Germinal center (tissue), 1 donor: ENCODE measurements around the gene NR6A1.

ENCODE experiments used
- DNase-seq: peaks from one replicate; pipeline ENCODE4 v3.0.0; 2012; ENCODE audit warnings: mixed read lengths, low spot score

NR6A1 gene

DNA sequence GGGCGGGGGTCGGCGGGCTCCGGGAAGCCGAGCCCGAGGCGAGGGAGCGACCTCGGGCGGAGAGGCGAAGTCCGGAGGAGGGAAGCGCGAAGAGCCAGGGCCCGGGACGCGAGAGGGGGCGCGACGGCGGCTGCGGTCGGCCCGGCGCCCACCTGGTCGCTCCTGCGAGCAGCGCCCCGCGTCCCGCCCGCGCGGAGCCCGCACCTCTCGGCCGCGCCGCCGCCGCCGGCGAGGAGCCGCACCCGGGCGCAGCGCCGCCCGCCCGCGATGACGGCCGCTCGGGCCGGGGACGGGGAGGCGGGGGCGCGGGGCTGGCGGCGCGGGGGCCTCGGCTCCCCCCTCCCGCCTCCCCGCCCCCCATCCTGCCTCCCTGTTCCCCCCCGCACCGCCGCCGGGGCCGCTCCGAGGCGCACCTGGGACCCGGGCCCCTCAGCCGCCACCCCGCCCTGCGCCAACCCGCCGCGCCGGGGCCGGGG lies 266.5 kb downstream of the NR6A1 start:
- no peak for DNase-seq

DNA sequence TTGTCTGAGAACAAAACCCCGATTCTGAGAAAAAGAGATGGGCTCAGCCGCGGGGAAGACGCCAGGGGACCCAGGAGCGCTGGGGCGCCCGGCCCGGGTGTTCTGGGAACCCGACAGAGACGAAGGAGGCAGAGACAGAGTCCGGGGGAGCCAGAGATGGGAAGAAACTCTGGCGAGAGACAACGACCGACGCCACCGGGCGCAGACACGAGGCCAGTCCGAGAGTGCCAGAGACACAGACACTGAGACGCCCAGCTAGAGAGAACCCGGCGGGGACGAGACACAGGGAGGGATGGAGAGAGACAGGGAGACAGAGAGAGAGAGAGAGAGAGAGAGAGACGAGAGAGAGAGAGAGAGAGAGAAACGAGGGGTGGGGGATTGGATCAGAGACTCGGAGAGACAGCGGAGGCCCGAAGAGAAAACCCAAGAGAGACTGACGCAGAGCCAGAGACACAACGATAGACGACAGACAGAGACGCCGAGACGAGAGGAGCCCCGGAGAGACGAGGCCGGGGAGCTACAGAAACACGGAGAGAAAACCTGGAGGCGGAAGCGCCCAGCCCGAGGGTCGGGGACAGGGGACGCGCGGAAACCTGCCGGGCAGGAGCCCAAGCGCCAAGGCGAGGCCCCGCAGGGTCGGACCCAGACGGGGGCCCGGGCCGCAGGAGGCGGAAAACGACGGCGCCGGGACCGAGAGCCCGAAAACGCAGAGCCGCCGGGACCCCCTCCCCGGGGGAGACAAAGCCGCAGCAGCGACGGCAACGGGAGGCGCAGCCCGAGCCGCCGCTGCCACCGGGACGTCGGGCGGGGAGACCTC lies 267.2 kb downstream of the NR6A1 start:
- DNase-seq: no peak

DNA sequence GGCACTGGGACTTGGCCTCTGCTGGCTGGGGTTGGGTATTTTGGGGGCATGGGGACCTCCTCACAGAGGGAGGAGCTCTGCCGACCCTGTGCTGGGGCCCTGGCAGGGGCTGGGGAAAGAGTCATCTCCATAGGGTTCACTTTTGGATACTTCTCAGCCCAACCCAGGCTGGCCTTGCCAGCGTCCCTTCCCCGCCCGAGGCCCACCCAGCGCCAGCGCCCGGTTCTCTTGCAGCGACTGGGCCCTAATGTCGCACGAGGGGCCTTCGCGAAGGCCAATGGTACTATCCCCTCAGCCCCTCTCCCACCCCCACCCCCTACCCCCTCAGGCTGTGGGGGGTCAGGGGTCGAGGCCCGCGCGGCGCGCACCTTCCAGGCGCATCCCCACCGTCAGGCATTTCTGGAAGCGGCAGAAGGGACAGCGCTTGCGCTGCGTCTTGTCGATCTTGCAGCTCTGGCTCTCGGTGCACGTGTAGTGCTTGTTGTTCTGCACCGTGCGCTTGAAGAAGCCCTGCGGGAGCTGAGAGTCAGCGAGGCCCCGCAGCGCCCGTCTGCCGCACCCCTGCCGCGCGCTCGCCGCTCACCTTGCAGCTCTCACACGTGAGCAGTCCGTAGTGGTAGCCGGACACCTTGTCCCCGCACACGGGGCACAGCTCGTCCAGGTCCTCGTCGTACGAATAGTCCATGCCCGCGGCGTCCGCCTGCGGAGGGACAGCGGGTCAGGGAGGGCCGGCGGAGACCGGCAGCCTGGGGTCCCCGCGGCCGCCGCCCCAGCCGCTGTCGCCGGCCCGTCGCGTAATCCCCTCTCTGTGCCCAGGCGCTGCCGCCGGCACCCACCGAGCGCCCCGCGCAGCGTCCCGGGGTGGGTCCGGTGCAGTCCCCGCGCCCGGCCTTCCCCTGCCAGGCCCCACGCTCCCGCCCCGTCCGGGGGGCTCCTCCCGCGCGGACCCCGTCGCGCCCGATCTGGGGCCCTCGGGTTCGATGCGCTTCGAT lies 268.1 kb downstream of the NR6A1 start:
- no peak for DNase-seq

DNA sequence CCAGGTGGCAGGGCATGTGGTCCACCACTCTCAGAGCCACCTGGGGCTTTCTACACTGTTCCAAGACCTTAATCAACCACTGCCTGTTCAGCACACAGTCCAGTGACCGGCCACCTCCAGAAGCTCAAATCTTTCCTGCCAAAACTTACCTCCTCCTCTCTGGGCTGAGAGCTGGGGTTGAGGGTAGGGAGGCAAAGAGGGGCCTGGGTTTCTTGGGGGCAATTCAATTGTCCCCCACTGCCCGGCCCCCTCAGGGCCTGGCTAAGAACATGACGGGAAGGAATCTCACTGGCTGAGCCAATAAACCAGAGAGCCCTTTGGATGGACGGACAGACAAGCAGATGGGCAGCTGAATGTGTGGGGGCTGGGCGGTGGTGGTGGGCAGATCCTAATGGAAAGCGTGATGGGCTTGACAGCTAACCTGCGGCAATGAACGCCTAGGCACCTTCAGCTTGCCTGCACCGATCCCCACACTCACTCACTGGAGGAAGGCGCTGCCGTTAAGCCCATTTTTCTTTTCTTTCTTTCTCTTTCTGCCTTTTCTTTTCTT lies 269.3 kb downstream of the NR6A1 start:
- DNase-seq: no peak

DNA sequence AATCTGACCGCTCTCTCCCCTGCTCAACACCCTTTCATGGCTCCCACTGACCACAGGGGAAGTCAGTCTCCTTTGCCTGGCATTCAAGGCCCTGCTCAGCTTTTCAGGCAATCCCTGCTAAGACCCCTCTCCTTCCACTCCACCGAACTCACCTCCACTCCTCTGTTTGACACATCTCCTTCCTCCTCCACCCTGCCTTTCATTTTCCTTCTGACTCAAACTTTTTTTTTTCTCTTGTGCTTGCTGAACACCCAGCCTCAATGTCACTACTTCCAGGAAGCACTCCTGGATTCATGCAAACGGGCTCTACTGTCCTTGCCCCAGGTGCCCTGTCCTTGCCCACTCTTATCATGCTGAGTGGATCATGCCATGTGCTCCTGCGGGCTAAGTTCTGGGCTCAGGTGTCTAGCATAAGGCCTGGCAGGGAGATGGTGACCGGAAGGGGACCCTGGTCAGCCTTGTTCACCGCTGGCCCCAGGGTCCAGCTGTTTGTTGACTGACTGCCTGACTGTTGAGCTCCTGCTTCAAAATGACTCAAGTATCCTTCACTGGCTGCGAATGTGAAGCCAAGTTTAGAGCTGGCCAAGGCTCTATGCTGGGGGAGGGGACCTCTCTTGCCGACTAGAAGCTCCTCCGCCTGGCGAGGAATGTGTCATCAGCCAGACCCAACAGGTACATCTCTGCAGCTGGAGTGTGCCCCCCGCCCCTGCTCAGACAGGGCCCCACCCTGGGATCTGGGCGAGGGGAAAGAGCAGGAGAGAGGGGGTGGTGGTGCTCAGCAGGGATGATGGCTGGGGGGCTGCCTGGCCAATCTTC lies 270.1 kb downstream of the NR6A1 start:
- DNase-seq: no peak

DNA sequence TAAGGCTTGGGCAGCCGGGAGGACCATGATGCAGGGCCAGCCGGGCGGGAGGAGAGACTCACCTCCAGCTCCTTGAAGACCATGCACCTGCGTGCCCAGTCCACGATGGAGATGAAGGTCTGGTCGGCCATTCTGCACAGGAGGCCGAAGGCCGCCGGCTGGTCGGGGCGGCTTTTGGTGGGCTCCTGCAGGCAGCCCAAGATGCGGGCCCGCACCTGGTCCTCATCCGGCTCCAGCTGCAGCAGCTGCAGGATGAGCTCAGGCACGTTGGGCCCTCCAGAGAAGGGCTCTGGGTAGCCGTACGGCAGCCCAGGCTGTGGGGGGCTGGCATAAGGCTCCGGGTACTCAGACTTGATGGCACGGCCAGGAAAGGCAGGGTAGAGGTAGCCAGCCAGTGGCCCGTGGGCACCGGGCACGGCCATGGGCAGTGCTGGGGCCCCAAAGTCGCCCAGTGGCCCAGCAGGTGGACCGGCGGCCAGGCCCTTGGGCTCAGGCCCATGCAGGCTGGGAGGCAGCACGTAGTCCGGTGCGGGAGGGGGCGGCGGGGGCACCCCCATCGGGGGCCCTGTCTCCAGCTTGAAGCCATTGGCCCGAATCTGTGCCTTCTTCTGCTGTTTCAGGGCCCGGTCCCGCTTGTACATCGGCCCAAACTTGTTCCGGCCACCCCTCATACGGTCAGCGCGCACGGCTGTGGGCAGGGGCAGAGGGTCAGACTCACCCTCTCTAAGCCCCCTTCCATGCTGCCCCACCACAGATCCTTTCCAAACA lies 270.9 kb downstream of the NR6A1 start:
- no peak for DNase-seq

DNA sequence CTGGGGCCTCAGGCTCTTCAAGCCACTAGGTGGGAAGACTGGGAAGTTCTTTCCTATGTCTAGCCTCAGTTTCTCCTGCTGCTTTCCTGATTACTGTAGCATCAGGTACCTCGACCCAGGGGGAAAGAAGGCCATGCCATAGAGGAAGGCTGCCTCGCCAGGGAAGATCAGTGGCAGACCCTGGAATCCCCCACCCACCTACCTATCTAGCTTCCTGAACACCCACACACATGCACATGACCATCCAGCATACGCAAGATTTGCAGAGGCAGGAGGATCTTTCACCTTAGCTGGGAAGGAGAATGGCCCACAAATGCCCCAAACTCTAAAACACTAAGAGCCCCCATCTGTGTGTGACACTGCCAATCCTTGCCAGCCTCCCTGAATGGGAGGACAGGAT lies 271.9 kb downstream of the NR6A1 start:
- no peak for DNase-seq

DNA sequence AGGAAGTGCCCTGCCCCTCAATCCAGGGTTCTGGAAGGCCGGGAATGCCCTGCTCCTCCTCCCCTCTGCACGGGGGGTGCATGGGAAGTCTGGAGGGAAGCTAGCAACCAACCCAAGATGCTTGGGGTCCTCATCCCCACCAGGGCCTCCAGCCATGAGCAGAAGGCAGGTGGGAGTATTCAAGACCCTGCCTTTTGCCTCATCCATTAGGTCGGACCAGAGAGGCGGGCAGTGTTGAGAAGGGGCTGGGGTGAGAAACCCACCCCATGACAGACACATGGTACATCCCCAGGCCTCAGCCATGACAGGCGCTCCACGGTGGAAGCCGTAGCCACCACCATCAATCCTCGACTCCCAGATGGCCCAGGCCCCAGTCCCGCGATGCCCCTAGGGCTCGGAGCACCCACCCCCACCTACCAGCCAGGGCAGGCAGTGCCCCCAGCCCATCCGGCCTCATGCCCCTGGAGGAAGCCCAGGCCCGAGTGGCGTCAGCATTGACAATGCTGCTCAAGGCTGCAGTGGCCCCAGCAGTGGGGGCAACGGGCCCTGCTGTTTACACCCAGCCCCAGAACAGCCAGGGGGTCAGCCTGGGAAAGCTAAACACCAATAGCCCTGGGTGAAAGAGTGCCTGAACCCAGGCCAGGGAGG lies 272.5 kb downstream of the NR6A1 start:
- no peak for DNase-seq

DNA sequence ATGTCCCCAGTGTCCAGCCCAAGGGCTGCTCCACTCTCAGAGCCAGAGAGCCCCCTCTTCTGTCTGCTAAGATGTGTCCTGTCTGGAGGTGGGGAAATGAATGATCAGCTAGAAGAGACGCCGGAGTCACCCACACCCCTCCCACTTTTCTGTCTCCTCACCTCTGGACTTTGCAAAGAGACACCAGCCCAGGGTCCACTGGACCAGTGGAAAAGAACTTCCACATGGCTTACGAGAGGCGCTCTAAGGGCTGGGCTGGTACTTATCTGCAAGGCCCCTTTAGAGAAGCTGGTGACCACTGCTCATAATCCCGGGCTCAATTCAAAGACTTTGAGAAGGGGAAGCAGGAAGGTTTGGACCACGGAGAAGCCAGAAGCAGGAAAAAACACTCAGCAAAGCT lies 273.1 kb downstream of the NR6A1 start:
- DNase-seq: no peak

DNA sequence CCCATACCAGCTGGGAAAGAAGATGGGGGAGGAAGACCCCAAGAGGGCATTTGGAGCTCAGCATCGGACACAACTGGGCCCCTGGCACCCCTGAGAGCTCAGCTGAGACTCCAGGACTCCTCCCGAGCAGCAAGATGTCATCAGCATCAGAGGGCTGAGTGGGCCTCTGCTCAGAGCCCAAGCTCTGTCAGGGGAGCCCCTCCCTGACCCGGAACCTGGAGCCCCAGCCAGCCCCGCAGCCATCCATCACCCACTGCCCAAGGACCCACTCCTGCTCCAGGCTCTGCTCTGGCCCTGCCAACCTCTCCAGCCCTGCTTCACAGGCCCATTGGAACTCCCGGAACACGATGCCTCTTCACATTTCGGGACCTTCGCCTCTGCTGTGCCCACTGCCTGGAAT lies 273.7 kb downstream of the NR6A1 start:
- DNase-seq: no peak

DNA sequence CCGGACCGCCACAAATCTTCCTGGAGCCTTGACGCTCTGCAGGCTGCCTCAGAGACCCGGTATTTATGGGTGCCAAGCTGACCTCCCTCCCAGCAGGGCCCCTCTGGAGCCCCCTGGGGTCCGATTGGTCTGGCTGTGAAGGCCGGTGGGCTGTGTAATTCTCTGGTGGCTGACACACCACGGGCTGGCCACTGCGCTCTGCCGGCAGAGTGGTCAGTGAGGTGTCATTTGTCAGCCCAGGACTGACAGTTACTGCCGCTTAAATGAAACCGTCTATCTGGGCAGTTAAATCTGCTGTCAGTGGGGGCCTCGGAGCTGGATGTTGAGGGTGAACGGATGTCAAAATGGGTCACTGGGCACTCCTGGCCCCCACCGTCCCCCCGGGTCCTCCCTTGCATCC lies 274.6 kb downstream of the NR6A1 start:
- DNase-seq: no peak

DNA sequence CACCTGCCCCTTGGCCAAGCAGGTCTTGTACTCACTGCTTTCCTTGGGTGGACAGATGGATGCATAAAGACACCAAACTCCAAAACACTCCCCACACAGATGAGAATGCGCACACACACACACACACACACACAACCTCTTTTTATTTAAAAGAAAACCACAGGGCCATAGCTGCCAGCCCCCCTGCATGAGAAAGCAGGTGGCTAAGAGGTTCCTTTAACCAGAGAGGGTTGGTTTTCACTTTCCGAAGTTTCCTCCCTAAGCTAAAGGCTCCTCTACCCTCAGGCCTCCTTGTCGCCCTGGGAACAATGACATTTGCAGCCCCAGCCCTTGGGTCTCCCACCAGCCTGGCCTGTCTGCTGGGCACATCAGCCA lies 275.0 kb downstream of the NR6A1 start:
- no peak for DNase-seq

DNA sequence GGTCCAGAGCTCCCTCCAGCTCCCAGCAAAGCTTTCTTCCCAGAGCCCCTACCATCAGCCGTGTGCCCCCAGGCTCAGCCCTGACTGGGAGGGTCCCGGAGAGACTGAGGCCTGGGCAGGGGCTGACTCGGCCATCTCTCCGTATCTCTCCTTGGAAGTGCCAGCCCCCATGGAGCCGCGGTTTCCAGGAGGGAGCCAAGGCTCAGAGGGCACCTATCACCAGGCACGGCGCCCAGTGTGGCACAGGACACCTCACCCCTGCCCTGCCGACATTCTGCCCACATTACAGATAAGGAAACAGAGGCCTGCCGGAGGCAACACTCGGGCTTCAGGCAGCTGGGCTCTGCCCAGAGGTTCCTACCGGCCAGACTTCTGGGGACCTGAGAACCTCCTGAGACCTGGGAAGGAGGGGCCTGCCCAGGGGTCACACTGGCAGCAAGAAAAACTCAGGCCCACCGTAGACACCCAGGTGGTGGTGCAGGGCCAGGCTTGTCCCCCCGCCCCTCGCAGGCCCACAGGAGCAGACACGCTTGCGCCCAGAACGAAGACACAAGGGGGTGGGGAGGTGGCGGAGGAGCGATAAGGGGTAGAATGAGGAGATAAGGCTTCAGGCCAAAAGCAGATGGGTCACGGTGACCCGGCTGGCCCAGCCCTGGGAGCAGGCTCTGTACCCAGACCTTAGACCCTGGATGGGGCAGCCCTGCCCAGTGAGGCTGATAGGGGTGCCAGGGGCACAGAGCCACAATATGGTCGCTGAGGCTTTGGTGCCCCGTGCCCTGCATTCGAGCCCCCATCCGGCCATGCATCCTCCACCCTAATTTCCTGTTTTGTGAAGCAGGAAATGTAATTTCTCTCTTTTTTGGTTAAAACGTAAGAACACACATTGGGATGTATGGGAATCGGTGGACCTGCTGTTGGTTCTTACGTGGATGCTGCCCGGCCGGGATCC lies 275.7 kb downstream of the NR6A1 start:
- DNase-seq: no peak

DNA sequence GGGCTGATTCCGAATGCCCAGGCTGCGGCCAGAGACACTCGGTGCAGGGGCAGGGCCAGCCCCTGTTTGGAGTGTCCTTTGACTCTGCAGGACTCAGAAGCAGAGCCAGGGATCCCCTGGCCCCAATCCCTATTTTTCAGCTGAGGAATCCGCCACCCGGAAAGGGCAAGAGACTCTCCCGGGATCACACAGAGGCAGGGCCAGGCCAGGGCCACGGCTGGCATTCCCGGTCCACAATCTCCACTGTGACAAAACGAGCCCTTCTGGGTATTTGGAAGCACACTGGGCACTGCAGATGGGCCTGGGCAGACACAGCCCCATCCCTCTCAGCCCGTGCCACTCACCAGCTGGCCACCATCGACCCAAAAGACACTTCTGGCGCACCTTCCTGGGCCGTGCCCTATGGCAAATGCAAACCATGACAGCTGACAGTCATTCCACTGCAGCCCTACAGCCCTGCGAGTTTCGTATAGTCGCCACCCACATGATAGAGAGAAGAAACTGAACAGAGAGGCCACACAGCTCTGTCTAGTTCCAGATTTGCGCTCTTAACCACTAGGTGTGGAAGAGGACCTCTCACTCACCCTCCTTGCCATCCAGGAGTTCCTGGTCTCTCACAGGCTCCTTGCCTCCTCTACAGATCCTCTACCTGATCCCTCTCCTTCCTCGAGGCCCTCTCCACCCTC lies 277.2 kb downstream of the NR6A1 start:
- DNase-seq: no peak

DNA sequence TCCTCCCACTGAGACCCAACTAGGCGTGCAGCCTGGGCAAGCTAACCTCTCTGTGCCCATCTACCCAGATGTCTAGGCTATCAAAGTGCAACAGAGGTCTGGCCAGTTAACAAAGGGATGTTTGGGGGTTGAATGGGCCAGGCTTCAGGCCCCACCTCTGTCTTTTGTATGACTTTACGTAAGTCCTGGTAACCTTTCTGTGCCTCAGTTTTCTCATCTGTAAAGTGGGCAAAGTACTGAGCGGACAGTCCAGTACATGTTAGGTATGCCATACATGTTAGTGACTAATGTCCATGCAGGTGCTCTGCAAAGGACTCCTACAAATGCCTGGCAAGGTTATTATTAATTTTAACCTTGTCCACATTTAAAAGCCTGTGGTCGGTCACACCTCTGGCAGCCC lies 277.9 kb downstream of the NR6A1 start:
- DNase-seq: no peak

DNA sequence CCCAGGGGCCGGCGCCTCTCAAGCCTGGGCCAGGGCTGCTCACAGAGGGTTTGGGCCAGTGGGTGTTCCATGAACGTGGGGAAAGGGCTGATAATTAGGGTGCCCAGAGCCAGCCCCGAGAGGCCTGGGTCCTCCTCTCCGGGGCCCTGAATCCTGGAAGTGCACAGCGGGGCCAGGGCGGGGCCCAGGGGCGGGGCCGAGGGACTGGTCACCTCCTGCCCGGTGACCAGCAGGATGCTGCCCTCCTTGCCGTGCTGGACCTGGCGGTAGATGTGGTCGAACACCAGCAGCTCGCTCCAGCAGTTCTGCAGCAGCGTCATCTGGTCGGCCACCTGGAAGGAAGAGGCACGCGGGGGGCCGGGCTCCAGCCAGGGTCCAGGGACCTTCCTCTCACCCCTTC lies 278.3 kb downstream of the NR6A1 start:
- DNase-seq: no peak

DNA sequence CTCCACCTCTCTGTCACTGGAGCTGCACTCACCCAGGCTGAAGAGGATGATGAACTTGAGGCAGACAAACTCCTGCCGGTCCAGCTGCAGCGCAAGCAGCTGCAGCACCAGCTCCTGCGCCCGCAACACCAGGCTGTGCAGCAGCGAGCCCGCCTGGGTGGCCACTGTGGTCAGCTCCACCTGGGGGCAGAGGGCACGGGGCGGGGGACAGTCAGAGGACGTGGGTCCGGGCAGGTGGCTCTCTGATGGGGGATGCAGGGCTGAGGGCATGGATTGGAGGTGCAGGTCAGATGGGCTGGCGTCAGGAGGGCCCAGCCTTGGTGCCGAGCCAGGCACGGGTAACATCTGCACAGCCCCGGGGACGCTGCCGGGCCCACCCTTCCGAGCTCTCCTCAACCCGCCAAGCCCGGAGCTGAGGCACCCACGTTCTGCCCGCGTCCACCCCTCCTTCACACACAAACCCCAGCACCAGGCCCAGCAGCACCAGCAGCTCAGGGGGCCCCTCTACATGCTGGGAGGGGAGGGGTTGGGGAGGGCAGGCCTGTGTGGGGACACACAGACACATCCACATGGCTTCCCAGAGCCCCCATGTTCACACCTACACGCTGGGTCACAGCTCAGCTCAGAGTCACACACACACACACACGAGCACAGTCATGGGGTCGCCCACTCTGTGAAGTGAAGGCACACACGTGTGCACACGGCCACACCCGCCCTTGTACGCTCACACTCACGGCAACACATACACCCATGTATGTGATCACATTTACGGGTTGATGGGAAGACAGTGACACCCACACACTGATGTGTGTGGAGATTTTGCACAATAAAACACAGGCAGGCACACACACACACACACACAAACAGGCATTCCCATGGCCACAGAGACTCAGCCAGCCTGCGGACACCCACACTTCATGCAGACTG lies 279.8 kb downstream of the NR6A1 start:
- DNase-seq: no peak

DNA sequence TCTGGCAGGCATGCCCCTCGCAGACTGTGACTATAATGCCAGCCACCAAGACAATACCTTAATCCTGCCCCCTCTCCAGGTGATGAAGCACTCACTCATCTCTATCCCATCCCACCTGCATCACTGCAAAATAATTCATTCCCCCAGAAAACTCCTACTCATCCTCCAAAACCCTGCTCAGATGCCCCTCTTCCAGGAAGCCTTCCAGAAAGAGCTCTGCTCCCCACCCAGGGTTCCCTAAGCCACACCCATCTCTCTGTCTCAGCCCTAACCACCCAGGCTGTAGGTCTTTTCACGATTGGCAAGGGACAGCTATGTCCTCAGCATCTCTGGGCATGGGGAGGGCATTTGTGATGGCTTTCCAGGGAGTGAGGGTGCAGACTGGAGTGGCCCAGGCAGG lies 281.1 kb downstream of the NR6A1 start:
- no peak for DNase-seq
